Breast epithelium (tissue), 4 donors: ENCODE results near the gene ZC3H12D. TPM values are rescaled to one million over a fixed set of nuclear protein-coding genes. Genes with fewer than 3 reads are reported as not detected.

ENCODE experiments used
- DNase-seq, 2 donors: peaks; one replicate each; pipeline ENCODE4 v3.0.0-alpha.2; 2019; ENCODE audit warnings: low spot score in 2 of 2
- H3K27ac ChIP-seq, 2 donors: fragments of 200-600 bp; sonication (generic) in 1 of 2; one replicate each; pipeline ENCODE4 v1.5.1; 2016 to 2019; ENCODE audit warnings: mild to moderate bottlenecking in 1 of 2
- H3K27me3 ChIP-seq, 2 donors: fragments of 200-600 bp; sonication (generic) in 1 of 2; one replicate each; pipeline versions ENCODE4 v1.5.1 to v1.6.0; 2017 to 2019; ENCODE audit warnings: control low read depth in 1 of 2, mild to moderate bottlenecking in 1 of 2
- H3K36me3 ChIP-seq: fragments of 200-600 bp; one replicate; pipeline ENCODE4 v1.5.1; 2019
- H3K4me1 ChIP-seq, 2 donors: fragments of 200-600 bp; sonication (generic); one replicate each; pipeline ENCODE4 v1.5.1; 2016 to 2019; ENCODE audit warnings: control low read depth in 1 of 2
- H3K4me3 ChIP-seq, 3 donors: fragments of 200-600 bp; sonication (generic); 1 replicate in 2 of 3; 2 replicates in 1 of 3; pipeline ENCODE4 v1.5.1; 2016 to 2019; ENCODE audit warnings: mild to moderate bottlenecking in 3 of 3, moderate library complexity in 2 of 3
- H3K9me3 ChIP-seq, 2 donors: fragments of 200-600 bp; sonication (generic) in 1 of 2; one replicate each; pipeline ENCODE4 v1.5.1; 2016 to 2019; ENCODE audit warnings: control low read depth in 1 of 2
- CTCF ChIP-seq, 3 donors: fragments of 450-650 bp; IDR thresholded peaks; one replicate each; pipeline ENCODE4 v1.5.1; 2016 to 2017; ENCODE audit warnings: antibody characterized with exemption in 3 of 3, mild to moderate bottlenecking in 3 of 3, moderate library complexity in 3 of 3
- POLR2A ChIP-seq: fragments of 450-650 bp; IDR thresholded peaks from one replicate; pipeline ENCODE4 v1.6.1; 2016; ENCODE audit warnings: antibody characterized with exemption, mild to moderate bottlenecking, moderate library complexity
- POLR2AphosphoS5 ChIP-seq, 3 donors: sonication (generic); formaldehyde crosslinking; IDR thresholded peaks; one replicate each; pipeline ENCODE4 v1.6.1; 2017; ENCODE audit warnings: antibody characterized with exemption in 3 of 3
- intact Hi-C: fragments of 100-400 bp; cut with DNase I; formaldehyde crosslinking; loops from one replicate; pipeline ENCODE4 v1.15.1; 2023; ENCODE audit warnings: low total_unique reads
- total RNA-seq, 3 donors: library from RNA; depleted of rRNA; stranded (reverse); fragments of >200 nt; gene quantifications; one replicate each; pipeline ENCODE4 v1.1.0, GENCODE V29; 2016

The ZC3H12D gene
- total RNA-seq = 1 to 10 TPM; 2.3 to 6.4 (median 3.8) TPM

- peak within 1 kb of the TSS in 2 of 3 donors; percentile 7 to 33 for H3K4me3 ChIP-seq
- H3K27me3 ChIP-seq = no peaks in the 10 kb centered on the region
- peaks cover 0 to 5% of the 10 kb centered on the region in 2 donors for H3K4me1 ChIP-seq
- intact Hi-C loops = no loop called here
- H3K9me3 ChIP-seq = no peaks in the 10 kb centered on the region
- peak within 1 kb of the TSS in 1 of 2 donors; percentile 25 for H3K27ac ChIP-seq
- no peaks in the 10 kb centered on the region for H3K36me3 ChIP-seq
- TF ChIP-seq CTCF (IDR thresholded peaks at IDR 0.05) (peak in 1 of 3 donors; percentile 13), POLR2A (no peak)
- DNase-seq = no peak
These were observed at the start of gene ZC3H12D for GRCh38 chr6:149484733-149485700. ZC3H12D (minus strand) TSS chr6:149485014; CDS start chr6:149474543, 10,471 bp downstream.

GRCh38 chr6:149529650-149530049 is 44.8 kb upstream of the ZC3H12D start:
- intact Hi-C loops = no loop called here
- no peak overlapping the region for H3K4me3 ChIP-seq
- no peaks in the 10 kb centered on the region for H3K9me3 ChIP-seq
- H3K27me3 ChIP-seq = no peaks in the 10 kb centered on the region
- H3K27ac ChIP-seq = no peak overlapping the region
- DNase-seq = no peak
- TF ChIP-seq CTCF (IDR thresholded peaks at IDR 0.05) (no peak), POLR2A (no peak), POLR2AphosphoS5 (IDR thresholded peaks at IDR 0.05) (no peak)
- H3K36me3 ChIP-seq = peaks cover 11% of the 10 kb centered on the region
- no peaks in the 10 kb centered on the region for H3K4me1 ChIP-seq

- Histone ChIP-seq H3K27ac (no peak overlapping the region), H3K9me3 (no peaks in the 10 kb centered on the region), H3K27me3 (no peaks in the 10 kb centered on the region), H3K4me3 (no peak overlapping the region), H3K4me1 (no peaks in the 10 kb centered on the region), H3K36me3 (peaks cover 8% of the 10 kb centered on the region)
- intact Hi-C loops = no loop called here
- TF ChIP-seq CTCF (IDR thresholded peaks at IDR 0.05) (no peak), POLR2AphosphoS5 (IDR thresholded peaks at IDR 0.05) (no peak), POLR2A (no peak)
- DNase-seq = no peak
These were observed 30.7 kb upstream of the ZC3H12D start for GRCh38 chr6:149515494-149515893.

GRCh38 chr6:149513915-149514314 is 29.1 kb upstream of the ZC3H12D start:
- Histone ChIP-seq H3K9me3 (no peaks in the 10 kb centered on the region), H3K4me1 (no peaks in the 10 kb centered on the region), H3K27ac (no peak overlapping the region), H3K27me3 (no peaks in the 10 kb centered on the region), H3K36me3 (no peaks in the 10 kb centered on the region), H3K4me3 (no peak overlapping the region)
- no peak for TF ChIP-seq POLR2A
- TF ChIP-seq POLR2AphosphoS5 (IDR thresholded peaks at IDR 0.05) = no peak
- no peak for TF ChIP-seq CTCF (IDR thresholded peaks at IDR 0.05)
- intact Hi-C loops = no loop called here
- DNase-seq = no peak

- Histone ChIP-seq H3K4me1 (no peaks in the 10 kb centered on the region), H3K9me3 (no peaks in the 10 kb centered on the region), H3K27me3 (no peaks in the 10 kb centered on the region), H3K4me3 (no peak overlapping the region), H3K27ac (no peak overlapping the region), H3K36me3 (no peaks in the 10 kb centered on the region)
- intact Hi-C loops = no loop called here
- no peak for DNase-seq
- TF ChIP-seq POLR2A = no peak
- no peak for TF ChIP-seq POLR2AphosphoS5 (IDR thresholded peaks at IDR 0.05)
- no peak for TF ChIP-seq CTCF (IDR thresholded peaks at IDR 0.05)
These were observed 26.1 kb upstream of the ZC3H12D start for GRCh38 chr6:149510793-149511512.
